GM23338 (cell line): Measurements from ENCODE around the gene AMIGO1. TPM values are rescaled to one million over a fixed set of nuclear protein-coding genes. Genes with fewer than 3 reads are reported as not detected.

Source experiments
- ATAC-seq: fragments of 200-7000 bp; cut with Tn5 transposase; 3 replicates; pipeline ENCODE4 v1.9.1; 2020
- DNase-seq: peaks from one replicate; pipeline ENCODE4 v3.0.0-alpha.2; 2015; ENCODE audit warnings: low spot score
- H2AFZ ChIP-seq: fragments of 200-600 bp; sonication (generic); 2 replicates; pipeline ENCODE4 v1.8.0; 2016; ENCODE audit warnings: antibody characterized with exemption, mild to moderate bottlenecking, moderate library complexity
- H3F3A ChIP-seq: fragments of 200-600 bp; sonication (generic); replicated peaks from 2 replicates; pipeline ENCODE4 v1.8.0; 2017; ENCODE audit warnings: antibody characterized with exemption, mixed run types, low read depth
- H3K27ac ChIP-seq: fragments of 200-600 bp; sonication (generic); 2 replicates; pipeline ENCODE4 v1.6.1; 2016; ENCODE audit warnings: low read depth
- H3K27me3 ChIP-seq: fragments of 200-600 bp; sonication (generic); 2 replicates; pipeline ENCODE4 v1.8.0; 2016; ENCODE audit warnings: mild to moderate bottlenecking, mixed run types, moderate library complexity; ENCODE audit not compliant: insufficient read depth
- H3K36me3 ChIP-seq: fragments of 200-600 bp; sonication (generic); 2 replicates; pipeline ENCODE4 v1.8.0; 2016; ENCODE audit warnings: mild to moderate bottlenecking; ENCODE audit not compliant: insufficient read depth
- H3K4me1 ChIP-seq: fragments of 200-600 bp; sonication (generic); 2 replicates; pipeline ENCODE4 v1.8.0; 2016; ENCODE audit warnings: mild to moderate bottlenecking, moderate library complexity; ENCODE audit not compliant: insufficient read depth
- H3K4me2 ChIP-seq: fragments of 200-600 bp; sonication (generic); 2 replicates; pipeline ENCODE4 v1.7.1; 2017; ENCODE audit warnings: mixed run types
- H3K4me3 ChIP-seq: fragments of 200-600 bp; sonication (generic); 2 replicates; pipeline ENCODE4 v1.6.1; 2016; ENCODE audit warnings: mixed run types
- H3K79me2 ChIP-seq: fragments of 200-600 bp; sonication (generic); replicated peaks from 2 replicates; pipeline ENCODE4 v1.8.0; 2017; ENCODE audit warnings: mild to moderate bottlenecking; ENCODE audit not compliant: insufficient read depth
- H3K9me2 ChIP-seq: fragments of 200-600 bp; sonication (generic); 2 replicates; pipeline ENCODE4 v1.8.0; 2017; ENCODE audit not compliant: insufficient read depth
- H4K20me1 ChIP-seq: fragments of 200-600 bp; sonication (generic); replicated peaks from 2 replicates; pipeline ENCODE4 v1.8.0; 2017; ENCODE audit warnings: mild to moderate bottlenecking; ENCODE audit not compliant: insufficient read depth
- H3K27ac Mint-ChIP-seq: 2 replicates; pipeline ENCODE4 v1.8.0; 2020; ENCODE audit warnings: inconsistent platforms, mild to moderate bottlenecking, moderate library complexity, mixed read lengths
- H3K27me3 Mint-ChIP-seq: 3 replicates; pipeline ENCODE4 v1.8.0; 2022; ENCODE audit warnings: low read depth, mild to moderate bottlenecking, moderate library complexity, mixed read lengths, inconsistent platforms; ENCODE audit not compliant: insufficient read depth, poor library complexity
- H3K36me3 Mint-ChIP-seq: 3 replicates; pipeline ENCODE4 v1.8.0; 2021; ENCODE audit warnings: low read depth, mild to moderate bottlenecking, inconsistent platforms, moderate library complexity, mixed read lengths
- H3K4me1 Mint-ChIP-seq: 3 replicates; pipeline ENCODE4 v1.8.0; 2020; ENCODE audit warnings: mild to moderate bottlenecking, inconsistent platforms, mixed read lengths
- H3K4me3 Mint-ChIP-seq: 3 replicates; pipeline ENCODE4 v1.8.0; 2021; ENCODE audit warnings: moderate library complexity, mild to moderate bottlenecking, inconsistent platforms, mixed read lengths
- H3K9me3 Mint-ChIP-seq: 3 replicates; pipeline ENCODE4 v1.8.0; 2020; ENCODE audit warnings: moderate library complexity, mild to moderate bottlenecking, inconsistent platforms, mixed read lengths
- CREB1 ChIP-seq: fragments of 250-450 bp; sonication (Bioruptor Pico); IDR thresholded peaks from 2 replicates; pipeline ENCODE4 v1.5.0; 2020; ENCODE audit warnings: low read depth, mild to moderate bottlenecking, moderate library complexity
- CTCF ChIP-seq, 2 experiments: fragments of 200-600 bp in 1 of 2; sonication (generic) in 1 of 2; conservative IDR thresholded peaks; 2 replicates each; pipeline versions ENCODE4 v1.5.1 to v1.6.1; 2016 to 2017; ENCODE audit warnings: antibody characterized with exemption in 2 of 2, low read depth in 2 of 2, mild to moderate bottlenecking in 2 of 2, moderate library complexity in 1 of 2
- EZH2 ChIP-seq: fragments of 200-600 bp; sonication (generic); IDR thresholded peaks from one replicate; pipeline ENCODE4 v1.8.0; 2017; ENCODE audit warnings: antibody characterized with exemption, mild to moderate bottlenecking, low read depth; ENCODE audit not compliant: unreplicated experiment
- EZH2phosphoT487 ChIP-seq: fragments of 200-600 bp; sonication (generic); IDR thresholded peaks from one replicate; pipeline ENCODE4 v1.8.1; 2018; ENCODE audit warnings: antibody characterized with exemption; ENCODE audit not compliant: unreplicated experiment
- JUNB ChIP-seq: IDR thresholded peaks from one replicate; pipeline ENCODE4 v1.6.1; 2016; ENCODE audit warnings: antibody characterized with exemption; ENCODE audit not compliant: unreplicated experiment
- NANOG ChIP-seq: IDR thresholded peaks from 2 replicates; pipeline ENCODE4 v1.6.1; 2016; ENCODE audit warnings: antibody characterized with exemption, borderline replicate concordance
- POLR2AphosphoS5 ChIP-seq: IDR thresholded peaks from 2 replicates; pipeline ENCODE4 v1.6.1; 2016; ENCODE audit warnings: antibody characterized with exemption, low read depth
- REST ChIP-seq: IDR thresholded peaks from one replicate; pipeline ENCODE4 v1.6.1; 2018; ENCODE audit warnings: antibody characterized with exemption; ENCODE audit not compliant: unreplicated experiment
- STAT1 ChIP-seq: IDR thresholded peaks from one replicate; pipeline ENCODE4 v1.6.1; 2016; ENCODE audit warnings: antibody characterized with exemption; ENCODE audit not compliant: unreplicated experiment
- ZNF114 ChIP-seq: fragments of 250-450 bp; sonication (Bioruptor Pico); IDR thresholded peaks from 2 replicates; pipeline ENCODE4 v1.5.0; 2020; ENCODE audit warnings: mild to moderate bottlenecking, moderate library complexity
- ZNF331 ChIP-seq: fragments of 250-450 bp; sonication (Bioruptor Pico); IDR thresholded peaks from 2 replicates; pipeline ENCODE4 v1.5.0; 2020; ENCODE audit warnings: low read depth, mild to moderate bottlenecking, moderate library complexity
- ZNF462 ChIP-seq: fragments of 250-450 bp; sonication (Bioruptor Pico); IDR thresholded peaks from 2 replicates; pipeline ENCODE4 v1.5.0; 2020; ENCODE audit warnings: mild to moderate bottlenecking, moderate library complexity
- polyA plus RNA-seq: library from polyadenylated mRNA; unstranded; fragments of >200 nt; fragmentation: Nextera tagmentation; extraction: Ambion mirVana; gene quantifications from 2 replicates; pipeline ENCODE4 v1.2.1, GENCODE V29; 2016
- total RNA-seq: library from RNA; depleted of rRNA; stranded (reverse); fragments of >200 nt; shearing (Covaris generic); gene quantifications from 2 replicates; pipeline ENCODE4 v1.2.3, GENCODE V29; 2014
- TF ChIP-seq, protein P1 (sequence below): IDR thresholded peaks from 2 replicates; pipeline ENCODE4 v1.6.1; 2016; ENCODE audit warnings: antibody characterized with exemption

The AMIGO1 gene
- total and polyA plus RNA-seq, 2 experiments from 2014 or later: 0.53 to 3.8 TPM

GRCh38 chr1:109490934-109491302 is 18.6 kb downstream of the AMIGO1 start:
- H3K36me3 ChIP-seq: no peaks in the 10 kb centered on the region

More at GRCh38 chr1:109490934-109491302, 18.6 kb downstream of the AMIGO1 start:
- Mint-ChIP-seq H3K4me3 (no peak overlapping the region), H3K27ac (no peak overlapping the region), H3K36me3 (peaks cover 22% of the 10 kb centered on the region; the same call in 2 of the 3 replicates), H3K27me3 (peaks cover 14% of the 10 kb centered on the region), H3K4me1 (peaks cover 6% of the 10 kb centered on the region), H3K9me3 (no peaks in the 10 kb centered on the region)
- H3K4me2 ChIP-seq: no peak overlapping the region
- H3K79me2 ChIP-seq: no peaks in the 10 kb centered on the region
- H4K20me1 ChIP-seq: no peaks in the 10 kb centered on the region
- H3K4me1 ChIP-seq: no peaks in the 10 kb centered on the region; the same call in 1 of the 2 replicates
- ATAC-seq (no peak), DNase-seq (no peak)
- no peak overlapping the region for H2AFZ ChIP-seq
- no peaks in the 10 kb centered on the region; the same call in 1 of the 2 replicates for H3F3A ChIP-seq
- H3K27ac ChIP-seq: no peak overlapping the region
- H3K4me3 ChIP-seq: no peak overlapping the region
- TF ChIP-seq ZNF462 (CRISPR knock-in tag): no peak
- no peak for TF ChIP-seq STAT1
- no peak for TF ChIP-seq JUNB
- TF ChIP-seq CTCF (conservative IDR thresholded peaks at IDR 0.05; ENCODE audit: low read depth in 2 of 2): no peak
- TF ChIP-seq, protein P1, sequence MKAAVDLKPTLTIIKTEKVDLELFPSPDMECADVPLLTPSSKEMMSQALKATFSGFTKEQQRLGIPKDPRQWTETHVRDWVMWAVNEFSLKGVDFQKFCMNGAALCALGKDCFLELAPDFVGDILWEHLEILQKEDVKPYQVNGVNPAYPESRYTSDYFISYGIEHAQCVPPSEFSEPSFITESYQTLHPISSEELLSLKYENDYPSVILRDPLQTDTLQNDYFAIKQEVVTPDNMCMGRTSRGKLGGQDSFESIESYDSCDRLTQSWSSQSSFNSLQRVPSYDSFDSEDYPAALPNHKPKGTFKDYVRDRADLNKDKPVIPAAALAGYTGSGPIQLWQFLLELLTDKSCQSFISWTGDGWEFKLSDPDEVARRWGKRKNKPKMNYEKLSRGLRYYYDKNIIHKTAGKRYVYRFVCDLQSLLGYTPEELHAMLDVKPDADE: no peak
- no peak for TF ChIP-seq POLR2AphosphoS5
- TF ChIP-seq EZH2phosphoT487: no peak
- TF ChIP-seq ZNF114 (CRISPR knock-in tag): no peak
- no peak for TF ChIP-seq ZNF331 (CRISPR knock-in tag)
- TF ChIP-seq NANOG: no peak
- TF ChIP-seq EZH2: no peak
- no peak for TF ChIP-seq REST
- no peak for TF ChIP-seq CREB1 (CRISPR knock-in tag)
- no peaks in the 10 kb centered on the region for H3K9me2 ChIP-seq
- no peaks in the 10 kb centered on the region for H3K27me3 ChIP-seq
